A673 (cell line): ENCODE results near the gene FAM13C.

Experiments
- EZH2 ChIP-seq: fragments of 200-600 bp; sonication (generic); IDR thresholded peaks from 2 replicates; pipeline ENCODE4 v1.6.1; 2017; ENCODE audit warnings: borderline replicate concordance, low read depth, mild to moderate bottlenecking, mixed read lengths, antibody characterized with exemption, low read length; ENCODE audit not compliant: poor library complexity, severe bottlenecking
- TF ChIP-seq, protein P1 (sequence below): fragments of 300-800, 200-600 bp; sonication (generic); conservative IDR thresholded peaks from 2 replicates; pipeline ENCODE4 v1.5.1; 2017; ENCODE audit warnings: low read depth, mild to moderate bottlenecking, antibody characterized with exemption, low read length, moderate library complexity, mixed read lengths

DNA sequence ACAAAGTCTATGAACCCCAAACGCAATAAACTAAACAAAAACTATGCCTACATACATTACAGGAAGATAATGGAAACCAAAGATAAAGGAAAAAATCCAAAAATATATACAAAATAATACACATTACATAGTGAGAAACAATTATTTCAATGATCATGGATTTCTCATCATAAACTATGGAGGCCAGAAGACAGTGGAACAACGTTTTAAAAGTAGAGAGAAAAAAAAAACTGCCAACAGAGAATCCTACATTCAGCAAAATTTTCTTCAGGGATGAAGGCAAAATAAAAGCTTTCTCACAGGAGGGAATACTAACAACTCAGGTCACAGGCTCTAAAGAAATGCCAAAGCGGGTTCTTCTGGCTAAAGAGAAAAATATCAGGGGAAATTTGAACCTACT lies 42.9 kb upstream of the FAM13C start:
- TF ChIP-seq, protein P1, sequence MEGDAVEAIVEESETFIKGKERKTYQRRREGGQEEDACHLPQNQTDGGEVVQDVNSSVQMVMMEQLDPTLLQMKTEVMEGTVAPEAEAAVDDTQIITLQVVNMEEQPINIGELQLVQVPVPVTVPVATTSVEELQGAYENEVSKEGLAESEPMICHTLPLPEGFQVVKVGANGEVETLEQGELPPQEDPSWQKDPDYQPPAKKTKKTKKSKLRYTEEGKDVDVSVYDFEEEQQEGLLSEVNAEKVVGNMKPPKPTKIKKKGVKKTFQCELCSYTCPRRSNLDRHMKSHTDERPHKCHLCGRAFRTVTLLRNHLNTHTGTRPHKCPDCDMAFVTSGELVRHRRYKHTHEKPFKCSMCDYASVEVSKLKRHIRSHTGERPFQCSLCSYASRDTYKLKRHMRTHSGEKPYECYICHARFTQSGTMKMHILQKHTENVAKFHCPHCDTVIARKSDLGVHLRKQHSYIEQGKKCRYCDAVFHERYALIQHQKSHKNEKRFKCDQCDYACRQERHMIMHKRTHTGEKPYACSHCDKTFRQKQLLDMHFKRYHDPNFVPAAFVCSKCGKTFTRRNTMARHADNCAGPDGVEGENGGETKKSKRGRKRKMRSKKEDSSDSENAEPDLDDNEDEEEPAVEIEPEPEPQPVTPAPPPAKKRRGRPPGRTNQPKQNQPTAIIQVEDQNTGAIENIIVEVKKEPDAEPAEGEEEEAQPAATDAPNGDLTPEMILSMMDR, result no peak
- no peak for TF ChIP-seq EZH2
